ELR (cell line): ENCODE measurements around the gene NCF4.
A peak's percentile ranks its signal among the peaks of the same experiment; 100 is the strongest.

Experiments
- DNase-seq: peaks from one replicate; pipeline ENCODE4 v3.0.0-alpha.2; 2015; ENCODE audit warnings: low read depth

Gene NCF4

GRCh38 chr22:36894266-36894665 lies 33.5 kb downstream of the NCF4 start:
- DNase-seq, result no peak

- no peak for DNase-seq
Measured at GRCh38 chr22:36897611-36898010, 36.8 kb downstream of the NCF4 start.

GRCh38 chr22:36898690-36899089 lies 37.9 kb downstream of the NCF4 start:
- DNase-seq, result no peak

- DNase-seq, result no peak
Measured at GRCh38 chr22:36899498-36899897, 38.7 kb downstream of the NCF4 start.

GRCh38 chr22:36900225-36900624 lies 39.4 kb downstream of the NCF4 start:
- DNase-seq, result no peak

GRCh38 chr22:36900880-36901279 lies 40.1 kb downstream of the NCF4 start:
- no peak for DNase-seq

- DNase-seq, result no peak
Measured at GRCh38 chr22:36901411-36902142, 40.8 kb downstream of the NCF4 start.

GRCh38 chr22:36902143-36902926 lies 41.5 kb downstream of the NCF4 start:
- DNase-seq, result no peak

GRCh38 chr22:36904260-36904880 lies 43.6 kb downstream of the NCF4 start:
- no peak for DNase-seq

- DNase-seq, result no peak
Measured at GRCh38 chr22:36907253-36908195, 46.7 kb downstream of the NCF4 start.

- no peak for DNase-seq
Measured at GRCh38 chr22:36910461-36910860, 49.7 kb downstream of the NCF4 start.

GRCh38 chr22:36911887-36912661 lies 51.3 kb downstream of the NCF4 start:
- DNase-seq, result no peak

- no peak for DNase-seq
Measured at GRCh38 chr22:36912694-36913426, 52.1 kb downstream of the NCF4 start.

- DNase-seq, result no peak
Measured at GRCh38 chr22:36913427-36914389, 52.9 kb downstream of the NCF4 start, which contains the start of gene CSF2RB. CSF2RB (plus strand) TSS chr22:36913628; CDS start chr22:36922208, 8,580 bp downstream.

GRCh38 chr22:36914390-36914752 lies 53.6 kb downstream of the NCF4 start:
- DNase-seq, result no peak

GRCh38 chr22:36916034-36916433 lies 55.2 kb downstream of the NCF4 start:
- DNase-seq, result no peak

- peak; percentile 6 for DNase-seq
Measured at GRCh38 chr22:36918586-36919284, 57.9 kb downstream of the NCF4 start.

- DNase-seq, result no peak
Measured at GRCh38 chr22:36921309-36922104, 60.7 kb downstream of the NCF4 start.
